ENCODE results near the gene TCF25. TPM values are rescaled to one million over a fixed set of nuclear protein-coding genes. Genes with fewer than 3 reads are reported as not detected.

TCF25 gene
- total RNA-seq, 4 donors from 2014 or later = 132 to 197 (median 147) TPM

- DNase-seq (ENCODE audit: low spot score in 2 of 2) = no peak
- TF ChIP-seq, protein P1, sequence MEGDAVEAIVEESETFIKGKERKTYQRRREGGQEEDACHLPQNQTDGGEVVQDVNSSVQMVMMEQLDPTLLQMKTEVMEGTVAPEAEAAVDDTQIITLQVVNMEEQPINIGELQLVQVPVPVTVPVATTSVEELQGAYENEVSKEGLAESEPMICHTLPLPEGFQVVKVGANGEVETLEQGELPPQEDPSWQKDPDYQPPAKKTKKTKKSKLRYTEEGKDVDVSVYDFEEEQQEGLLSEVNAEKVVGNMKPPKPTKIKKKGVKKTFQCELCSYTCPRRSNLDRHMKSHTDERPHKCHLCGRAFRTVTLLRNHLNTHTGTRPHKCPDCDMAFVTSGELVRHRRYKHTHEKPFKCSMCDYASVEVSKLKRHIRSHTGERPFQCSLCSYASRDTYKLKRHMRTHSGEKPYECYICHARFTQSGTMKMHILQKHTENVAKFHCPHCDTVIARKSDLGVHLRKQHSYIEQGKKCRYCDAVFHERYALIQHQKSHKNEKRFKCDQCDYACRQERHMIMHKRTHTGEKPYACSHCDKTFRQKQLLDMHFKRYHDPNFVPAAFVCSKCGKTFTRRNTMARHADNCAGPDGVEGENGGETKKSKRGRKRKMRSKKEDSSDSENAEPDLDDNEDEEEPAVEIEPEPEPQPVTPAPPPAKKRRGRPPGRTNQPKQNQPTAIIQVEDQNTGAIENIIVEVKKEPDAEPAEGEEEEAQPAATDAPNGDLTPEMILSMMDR (IDR thresholded peaks at IDR 0.05) = no peak
- no peak for TF ChIP-seq POLR2A (IDR thresholded peaks at IDR 0.05)
These were observed 31.5 kb downstream of the TCF25 start for GRCh38 chr16:89904606-89905510.

GRCh38 chr16:89905511-89906139, 32.2 kb downstream of the TCF25 start:
- no peak for DNase-seq (ENCODE audit: low spot score in 2 of 2)
- TF ChIP-seq, protein P1 (IDR thresholded peaks at IDR 0.05) = no peak
- no peak for TF ChIP-seq POLR2A (IDR thresholded peaks at IDR 0.05)
- no peak overlapping the region for H3K4me3 ChIP-seq (ENCODE audit: low read depth, poor library complexity, severe bottlenecking)
- 82 to 85% methylated on average over 22 of the region's 23 CpGs for WGBS, 2 donors
- intact Hi-C loops (cut with DNase I; ENCODE audit: low total_unique reads) = no loop called here

More at GRCh38 chr16:89904606-89905510, 31.5 kb downstream of the TCF25 start:
- no peak overlapping the region for H3K4me3 ChIP-seq (ENCODE audit: low read depth, poor library complexity, severe bottlenecking)
- WGBS, 2 donors = 71 to 82% methylated on average over 25 to 28 of the region's 31 CpGs
- intact Hi-C loops (cut with DNase I; ENCODE audit: low total_unique reads) = no loop called here

DNA sequence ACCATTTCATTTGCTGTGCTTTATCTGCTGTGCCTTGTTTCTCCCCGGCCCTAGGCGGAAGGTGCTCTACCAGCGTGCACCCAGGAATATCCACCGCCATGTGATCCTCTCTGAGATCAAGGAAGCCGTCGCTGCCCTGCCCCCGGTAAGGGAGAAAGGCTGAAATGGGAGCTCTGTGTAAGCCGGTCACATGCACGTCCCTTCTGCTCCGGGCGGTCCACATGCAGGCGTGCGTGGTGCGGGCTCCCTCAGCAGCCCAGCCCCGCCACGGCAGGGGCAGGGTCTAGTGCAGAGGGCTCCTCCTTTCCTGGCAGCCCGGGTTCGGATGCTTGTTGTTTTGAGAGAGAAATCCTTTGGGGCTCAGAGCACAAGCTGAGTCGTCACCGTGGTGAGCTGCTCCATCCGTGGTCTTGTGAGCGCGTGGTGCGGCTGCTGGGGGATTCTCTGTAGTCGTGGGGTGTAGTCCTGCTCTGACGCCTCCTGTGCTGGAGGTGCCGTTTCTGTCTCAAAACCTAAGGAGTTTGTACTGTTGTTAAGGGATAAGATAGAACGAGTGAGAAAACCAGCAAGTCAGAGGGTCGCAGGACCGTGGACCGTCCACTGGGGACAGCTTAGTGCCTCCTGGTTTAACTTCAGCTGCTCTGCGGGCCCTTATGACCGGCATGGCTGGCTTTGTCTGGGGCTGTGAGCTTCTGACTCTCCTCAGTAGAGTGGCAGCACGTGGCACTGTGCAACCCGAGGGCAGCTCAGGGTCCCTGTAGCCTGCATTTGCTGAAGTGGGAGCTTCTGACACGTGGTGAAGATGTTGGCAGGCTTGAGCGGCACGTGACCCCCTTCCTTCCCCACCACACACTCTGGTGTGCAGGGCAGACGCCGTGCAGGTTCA, 33.0 kb downstream of the TCF25 start:
- no peak for DNase-seq (ENCODE audit: low spot score in 2 of 2)
- TF ChIP-seq POLR2A (IDR thresholded peaks at IDR 0.05) = no peak
- TF ChIP-seq, protein P1 (IDR thresholded peaks at IDR 0.05) = no peak
- intact Hi-C loops (cut with DNase I; ENCODE audit: low total_unique reads) = no loop called here
- 93% methylated on average over 39 to 40 of the region's 40 CpGs for WGBS, 2 donors
- no peak overlapping the region for H3K4me3 ChIP-seq (ENCODE audit: low read depth, poor library complexity, severe bottlenecking)

DNA sequence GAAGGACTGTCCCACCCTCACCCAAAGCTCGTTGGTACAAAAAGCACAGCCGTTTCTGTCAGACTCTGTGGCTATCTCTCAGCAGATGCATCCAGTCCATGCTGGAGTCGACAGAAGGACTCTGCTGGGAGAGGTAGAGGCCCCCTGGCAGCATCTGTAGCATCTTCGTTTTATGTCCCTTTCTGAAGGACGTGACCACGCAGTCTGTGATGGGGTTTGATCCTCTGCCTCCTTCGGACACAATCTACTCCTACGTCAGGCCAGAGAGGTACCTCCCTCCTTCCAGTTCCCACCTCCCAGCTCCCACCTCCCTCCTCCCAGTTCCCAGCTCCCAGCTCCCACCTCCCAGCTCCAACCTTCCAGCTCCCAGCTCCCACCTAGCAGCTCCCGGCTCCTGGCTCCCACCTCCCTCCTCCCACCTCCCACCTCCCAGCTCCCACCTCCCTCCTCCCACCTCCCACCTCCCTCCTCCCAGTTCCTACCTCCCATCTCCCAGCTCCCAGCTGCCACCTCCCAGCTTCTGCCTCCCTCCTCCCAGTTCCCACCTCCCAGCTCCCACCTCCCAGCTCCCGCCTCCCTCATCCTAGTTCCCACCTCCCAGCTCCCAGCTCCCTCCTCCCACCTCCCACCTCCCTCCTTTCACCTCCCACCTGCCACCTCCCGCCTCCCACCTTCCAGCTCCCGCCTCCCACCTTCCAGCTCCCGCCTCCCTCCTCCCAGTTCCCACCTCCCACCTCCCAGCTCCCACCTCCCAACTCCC, 33.8 kb downstream of the TCF25 start:
- DNase-seq (ENCODE audit: low spot score in 2 of 2) = no peak
- no peak overlapping the region for H3K4me3 ChIP-seq (ENCODE audit: low read depth, poor library complexity, severe bottlenecking)
- intact Hi-C loops (cut with DNase I; ENCODE audit: low total_unique reads) = no loop called here
- TF ChIP-seq, protein P1 (IDR thresholded peaks at IDR 0.05) = no peak
- no peak for TF ChIP-seq POLR2A (IDR thresholded peaks at IDR 0.05)
- 91 to 99% methylated on average over 11 to 13 of the region's 13 CpGs for WGBS, 2 donors

- 91 to 96% methylated on average over 4 of the region's 4 CpGs for WGBS, 2 donors
- TF ChIP-seq POLR2A (IDR thresholded peaks at IDR 0.05) = no peak
- TF ChIP-seq, protein P1 (IDR thresholded peaks at IDR 0.05) = no peak
These were observed 34.8 kb downstream of the TCF25 start for GRCh38 chr16:89908236-89908635.

More at GRCh38 chr16:89908236-89908635, 34.8 kb downstream of the TCF25 start:
- intact Hi-C loops (cut with DNase I; ENCODE audit: low total_unique reads) = no loop called here
- H3K4me3 ChIP-seq (ENCODE audit: low read depth, poor library complexity, severe bottlenecking) = no peak overlapping the region
- DNase-seq (ENCODE audit: low spot score in 2 of 2) = no peak
